Keratinocyte (primary cell): Measurements from ENCODE around the gene HDAC8. TPM values are rescaled to one million over a fixed set of nuclear protein-coding genes. Genes with fewer than 3 reads are reported as not detected.

Experiments used
- DNase-seq: peaks from one replicate; pipeline ENCODE4 v3.0.0-alpha.2; 2011; ENCODE audit warnings: low read depth, missing footprints, low spot score
- FAIRE-seq: peaks from 2 replicates; lab custom pipeline; 2011; peaks lifted over from hg19 to GRCh38; lab: Jason Lieb, UNC
- H2AFZ ChIP-seq: 2 replicates; pipeline ENCODE4 v1.6.0; 2012; ENCODE audit warnings: low read length, control low read depth, inconsistent platforms; ENCODE audit not compliant: control insufficient read depth
- H3K27ac ChIP-seq: 2 replicates; pipeline ENCODE4 v1.5.1; 2011; ENCODE audit warnings: low read length; ENCODE audit not compliant: control insufficient read depth, insufficient read depth
- H3K27me3 ChIP-seq: 3 replicates; pipeline ENCODE4 v1.6.0; 2011; ENCODE audit warnings: low read length; ENCODE audit not compliant: control insufficient read depth, insufficient read depth; ENCODE audit errors: extremely low read depth
- H3K36me3 ChIP-seq, 2 experiments: 2 replicates in 1 of 2; 3 replicates in 1 of 2; pipeline ENCODE4 v1.5.1; 2011; ENCODE audit warnings: low read length in 2 of 2, mild to moderate bottlenecking in 1 of 2; ENCODE audit not compliant: control insufficient read depth in 2 of 2, insufficient read depth in 2 of 2; ENCODE audit errors: extremely low read depth in 1 of 2
- H3K4me1 ChIP-seq: 3 replicates; pipeline ENCODE4 v1.5.1; 2011; ENCODE audit warnings: low read length; ENCODE audit not compliant: control insufficient read depth, insufficient read depth; ENCODE audit errors: extremely low read depth
- H3K4me2 ChIP-seq: 3 replicates; pipeline ENCODE4 v1.6.0; 2011; ENCODE audit warnings: low read depth, low read length; ENCODE audit not compliant: control insufficient read depth, insufficient read depth; ENCODE audit errors: extremely low read depth
- H3K4me3 ChIP-seq, 3 experiments: fragments of 200-600 bp in 1 of 3; sonication (generic) in 1 of 3; 2 replicates in 2 of 3; 3 replicates in 1 of 3; pipeline ENCODE4 v1.5.1; 2011 to 2016; ENCODE audit warnings: low read length in 3 of 3, mild to moderate bottlenecking in 3 of 3, control low read depth in 2 of 3, inconsistent platforms in 1 of 3, low read depth in 1 of 3, mixed read lengths in 1 of 3, mixed run types in 1 of 3, moderate library complexity in 1 of 3; ENCODE audit not compliant: control insufficient read depth in 2 of 3, insufficient read depth in 2 of 3; ENCODE audit errors: extremely low read depth in 1 of 3
- H3K79me2 ChIP-seq: 2 replicates; pipeline ENCODE4 v1.6.0; 2012; ENCODE audit warnings: low read length; ENCODE audit not compliant: control insufficient read depth, insufficient read depth
- H3K9ac ChIP-seq: 3 replicates; pipeline ENCODE4 v1.6.0; 2011; ENCODE audit warnings: low read length; ENCODE audit not compliant: control insufficient read depth, insufficient read depth; ENCODE audit errors: extremely low read depth
- H3K9me1 ChIP-seq: 3 replicates; pipeline ENCODE4 v1.6.0; 2011; ENCODE audit warnings: low read length; ENCODE audit not compliant: control insufficient read depth, insufficient read depth; ENCODE audit errors: extremely low read depth
- H3K9me3 ChIP-seq: 2 replicates; pipeline ENCODE4 v1.5.1; 2012; ENCODE audit warnings: low read depth, low read length; ENCODE audit not compliant: control insufficient read depth
- H4K20me1 ChIP-seq: 3 replicates; pipeline ENCODE4 v1.6.0; 2011; ENCODE audit warnings: low read length; ENCODE audit not compliant: control insufficient read depth, insufficient read depth; ENCODE audit errors: extremely low read depth
- EZH2 ChIP-seq: IDR thresholded peaks from one replicate; pipeline ENCODE4 v1.6.1; 2012; ENCODE audit warnings: inconsistent platforms, mild to moderate bottlenecking, low read length, moderate library complexity
- dilution Hi-C: fragments of 300-500 bp; cut with MboI; formaldehyde crosslinking; loops from one replicate; pipeline ENCODE4 v1.7.0; 2020; ENCODE audit warnings: low sequenced_read_pairs; ENCODE audit not compliant: extremely low pct_ligation_motif_present
- polyA plus RNA-seq, 5 experiments: library from polyadenylated mRNA; depleted of rRNA in 3 of 5; stranded (reverse) in 3 of 5; stranded (forward) in 1 of 5; unstranded in 1 of 5; fragments of >200 nt; gene quantifications; 1 replicate in 1 of 5; 2 replicates in 3 of 5; 3 replicates in 1 of 5; pipeline versions ENCODE4 v1.2.1 to v1.2.3, GENCODE V29; 2011 to 2012; ENCODE audit warnings: missing spikeins in 2 of 5, low read depth in 1 of 5, low replicate concordance in 1 of 5
- TF ChIP-seq, protein P1 (sequence below), 3 experiments: IDR thresholded peaks in 1 of 3; conservative IDR thresholded peaks in 1 of 3; optimal IDR thresholded peaks in 1 of 3; 2 replicates in 2 of 3; 3 replicates in 1 of 3; pipeline versions ENCODE3 to v1.5.1; 2011; ENCODE audit warnings: low read length in 3 of 3, mild to moderate bottlenecking in 3 of 3, moderate library complexity in 2 of 3, control low read depth in 1 of 3, inconsistent platforms in 1 of 3; ENCODE audit not compliant: insufficient read depth in 2 of 3; ENCODE audit errors: extremely low read depth in 1 of 3

Gene HDAC8
- polyA plus RNA-seq, 1 donor (not counting 4 experiments of a cell fraction or from before 2014, with no cell fraction given) = 27.3 TPM

DNA sequence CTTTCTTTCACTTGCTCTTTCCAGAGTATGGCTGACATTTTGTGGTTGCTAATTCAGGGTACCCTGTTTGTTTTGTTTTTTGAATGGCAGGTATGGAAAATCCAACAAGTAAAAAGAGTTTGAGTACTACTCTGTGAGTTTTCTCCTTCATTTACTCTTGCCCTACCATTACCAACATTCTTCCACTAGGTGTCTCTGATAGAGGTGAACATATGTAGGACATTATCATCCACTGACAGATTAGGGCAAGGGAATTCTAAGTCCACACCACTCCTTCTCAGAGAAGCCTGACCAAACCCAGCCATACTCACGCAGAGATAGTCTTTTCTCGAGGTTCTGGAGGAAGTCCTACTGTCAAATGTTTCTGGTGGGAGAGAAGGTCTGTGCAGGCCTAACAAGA is 36.7 kb upstream of the HDAC8 start:
- DNase-seq (no peak), FAIRE-seq (peak; percentile 39)
- Histone ChIP-seq H3K4me3 (no peak overlapping the region), H3K9ac (no peak overlapping the region), H3K9me3 (no peaks in the 10 kb centered on the region), H3K4me1 (no peaks in the 10 kb centered on the region), H3K36me3 (no peaks in the 10 kb centered on the region), H3K79me2 (no peaks in the 10 kb centered on the region), H3K27ac (no peak overlapping the region), H4K20me1 (no peaks in the 10 kb centered on the region), H2AFZ (no peak overlapping the region), H3K4me2 (no peak overlapping the region), H3K27me3 (no peaks in the 10 kb centered on the region), H3K9me1 (no peaks in the 10 kb centered on the region)
- TF ChIP-seq, protein P1, sequence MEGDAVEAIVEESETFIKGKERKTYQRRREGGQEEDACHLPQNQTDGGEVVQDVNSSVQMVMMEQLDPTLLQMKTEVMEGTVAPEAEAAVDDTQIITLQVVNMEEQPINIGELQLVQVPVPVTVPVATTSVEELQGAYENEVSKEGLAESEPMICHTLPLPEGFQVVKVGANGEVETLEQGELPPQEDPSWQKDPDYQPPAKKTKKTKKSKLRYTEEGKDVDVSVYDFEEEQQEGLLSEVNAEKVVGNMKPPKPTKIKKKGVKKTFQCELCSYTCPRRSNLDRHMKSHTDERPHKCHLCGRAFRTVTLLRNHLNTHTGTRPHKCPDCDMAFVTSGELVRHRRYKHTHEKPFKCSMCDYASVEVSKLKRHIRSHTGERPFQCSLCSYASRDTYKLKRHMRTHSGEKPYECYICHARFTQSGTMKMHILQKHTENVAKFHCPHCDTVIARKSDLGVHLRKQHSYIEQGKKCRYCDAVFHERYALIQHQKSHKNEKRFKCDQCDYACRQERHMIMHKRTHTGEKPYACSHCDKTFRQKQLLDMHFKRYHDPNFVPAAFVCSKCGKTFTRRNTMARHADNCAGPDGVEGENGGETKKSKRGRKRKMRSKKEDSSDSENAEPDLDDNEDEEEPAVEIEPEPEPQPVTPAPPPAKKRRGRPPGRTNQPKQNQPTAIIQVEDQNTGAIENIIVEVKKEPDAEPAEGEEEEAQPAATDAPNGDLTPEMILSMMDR (optimal IDR thresholded peaks at IDR 0.05 in 1 of 3, IDR thresholded peaks at IDR 0.05 in 1 of 3, conservative IDR thresholded peaks at IDR 0.05 in 1 of 3; ENCODE audit: extremely low read depth in 1 of 3, insufficient read depth in 2 of 3, low read length in 3 of 3) = peak; percentile 2 to 33 (median 30)
- TF ChIP-seq EZH2 = no peak
- dilution Hi-C loops = no loop called here

GRCh38 chrX:72604705-72605104 is 32.1 kb upstream of the HDAC8 start:
- dilution Hi-C loops = no loop called here
- TF ChIP-seq, protein P1 (optimal IDR thresholded peaks at IDR 0.05 in 1 of 3, IDR thresholded peaks at IDR 0.05 in 1 of 3, conservative IDR thresholded peaks at IDR 0.05 in 1 of 3; ENCODE audit: extremely low read depth in 1 of 3, insufficient read depth in 2 of 3, low read length in 3 of 3) = no peak
- no peak for TF ChIP-seq EZH2

More at GRCh38 chrX:72604705-72605104, 32.1 kb upstream of the HDAC8 start:
- Histone ChIP-seq H3K27ac (no peak overlapping the region), H3K9me1 (no peaks in the 10 kb centered on the region), H3K4me3 (no peak overlapping the region), H3K9ac (no peak overlapping the region), H2AFZ (no peak overlapping the region), H4K20me1 (no peaks in the 10 kb centered on the region), H3K9me3 (no peaks in the 10 kb centered on the region), H3K36me3 (no peaks in the 10 kb centered on the region), H3K27me3 (no peaks in the 10 kb centered on the region), H3K4me2 (no peak overlapping the region), H3K4me1 (no peaks in the 10 kb centered on the region), H3K79me2 (no peaks in the 10 kb centered on the region)
- FAIRE-seq (no peak), DNase-seq (no peak)
